Gastrocnemius medialis (tissue), 4 donors: ENCODE results near the gene ZP1. TPM values are rescaled to one million over a fixed set of nuclear protein-coding genes. Genes with fewer than 3 reads are reported as not detected.

ENCODE experiments used
- ATAC-seq, 2 donors: fragments of 150-250 bp; one replicate each; pipeline ENCODE4 v1.9.1; 2016
- DNase-seq, 2 donors: peaks; one replicate each; pipeline ENCODE4 v3.0.0-alpha.2; 2019
- H3K27ac ChIP-seq, 4 donors: fragments of 200-600 bp; sonication (generic); 1 replicate in 1 of 4; 2 replicates in 3 of 4; pipeline ENCODE4 v1.5.1; 2016 to 2018; ENCODE audit warnings: mild to moderate bottlenecking in 2 of 4, moderate library complexity in 1 of 4
- H3K27me3 ChIP-seq, 3 donors: fragments of 200-600 bp; sonication (generic) in 2 of 3; 1 replicate in 1 of 3; 2 replicates in 2 of 3; pipeline versions ENCODE4 v1.5.1 to v1.6.0; 2016 to 2019; ENCODE audit warnings: mild to moderate bottlenecking in 1 of 3, moderate library complexity in 1 of 3
- H3K36me3 ChIP-seq, 2 donors: fragments of 200-600 bp; sonication (generic) in 1 of 2; one replicate each; pipeline ENCODE4 v1.5.1; 2017 to 2018
- H3K4me1 ChIP-seq, 2 donors: fragments of 200-600 bp; sonication (generic) in 1 of 2; one replicate each; pipeline ENCODE4 v1.5.1; 2016 to 2017; ENCODE audit warnings: mild to moderate bottlenecking in 2 of 2
- H3K4me3 ChIP-seq, 4 donors: fragments of 200-600 bp; sonication (generic) in 3 of 4; 1 replicate in 1 of 4; 2 replicates in 3 of 4; pipeline ENCODE4 v1.5.1; 2016 to 2019; ENCODE audit warnings: mild to moderate bottlenecking in 2 of 4
- H3K9me3 ChIP-seq, 3 donors: fragments of 200-600 bp; sonication (generic) in 2 of 3; 1 replicate in 1 of 3; 2 replicates in 2 of 3; pipeline ENCODE4 v1.5.1; 2016 to 2019
- CTCF ChIP-seq, 5 experiments: fragments of 450-650 bp in 3 of 5; fragments of 200-600 bp in 2 of 5; sonication (generic) in 2 of 5; IDR thresholded peaks in 4 of 5; conservative IDR thresholded peaks in 1 of 5; 1 replicate in 4 of 5; 2 replicates in 1 of 5; pipeline ENCODE4 v1.5.1; 2016 to 2019; ENCODE audit warnings: antibody characterized with exemption in 5 of 5, mild to moderate bottlenecking in 3 of 5, moderate library complexity in 3 of 5
- POLR2A ChIP-seq, 2 donors: fragments of 450-650 bp; IDR thresholded peaks; one replicate each; pipeline ENCODE4 v1.6.1; 2017; ENCODE audit warnings: antibody characterized with exemption in 2 of 2, mild to moderate bottlenecking in 2 of 2, moderate library complexity in 2 of 2
- in situ Hi-C, 4 donors: fragments of 200-750 bp; cut with MboI; loops; one replicate each; pipeline versions ENCODE4 v1.15.0 to v1.8.0; 2017; ENCODE audit warnings: low sequenced_read_pairs in 4 of 4
- intact Hi-C: fragments of 100-400 bp; cut with DNase I; formaldehyde crosslinking; loops from one replicate; pipeline ENCODE4 v1.15.1; 2023; ENCODE audit warnings: low total_unique reads
- total RNA-seq, 4 donors: library from RNA; depleted of rRNA; stranded (reverse); fragments of >200 nt; gene quantifications; one replicate each; pipeline versions ENCODE4 v1.1.0 to v1.2.3, GENCODE V29; 2016

ZP1 gene
- total RNA-seq, 4 donors from 2014 or later = not detected

GRCh38 chr11:60872124-60872960 lies 5.0 kb downstream of the ZP1 start:
- peak in 1 of 2 donors; percentile 68 for DNase-seq
- in situ Hi-C loops (no loop called here), intact Hi-C loops (no loop called here)
- Histone ChIP-seq H3K36me3 (no peaks in the 10 kb centered on the region), H3K4me3 (no peak overlapping the region), H3K4me1 (peaks cover 47 to 57% of the 10 kb centered on the region in 2 donors), H3K27ac (peak overlapping the region; percentile 14 to 63 (median 52)), H3K27me3 (no peaks in the 10 kb centered on the region), H3K9me3 (no peaks in the 10 kb centered on the region)
- peak; percentile 45 to 70 for ATAC-seq
- TF ChIP-seq CTCF (IDR thresholded peaks at IDR 0.05 in 4 of 5, conservative IDR thresholded peaks at IDR 0.05 in 1 of 5) (no peak), POLR2A (IDR thresholded peaks at IDR 0.05) (no peak)

- Histone ChIP-seq H3K27ac (peak overlapping the region in 3 of 4 donors; percentile 45 to 54 (median 52)), H3K4me1 (peaks cover 54 to 59% of the 10 kb centered on the region in 2 donors), H3K36me3 (no peaks in the 10 kb centered on the region), H3K9me3 (no peaks in the 10 kb centered on the region), H3K4me3 (no peak overlapping the region), H3K27me3 (no peaks in the 10 kb centered on the region)
- ATAC-seq = peak in 1 of 2 donors; percentile 34
- DNase-seq = peak in 1 of 2 donors; percentile 28
- in situ Hi-C loops = no loop called here
- TF ChIP-seq POLR2A (IDR thresholded peaks at IDR 0.05) = no peak
- TF ChIP-seq CTCF (IDR thresholded peaks at IDR 0.05 in 4 of 5, conservative IDR thresholded peaks at IDR 0.05 in 1 of 5) = no peak
- intact Hi-C loops = no loop called here
Observed at GRCh38 chr11:60872961-60873524, 5.7 kb downstream of the ZP1 start.

GRCh38 chr11:60873533-60873932 lies 6.2 kb downstream of the ZP1 start:
- Histone ChIP-seq H3K4me1 (peaks cover 59 to 64% of the 10 kb centered on the region in 2 donors), H3K9me3 (no peaks in the 10 kb centered on the region), H3K27me3 (no peaks in the 10 kb centered on the region), H3K27ac (peak overlapping the region in 2 of 4 donors; percentile 28 to 54), H3K4me3 (no peak overlapping the region), H3K36me3 (no peaks in the 10 kb centered on the region)
- DNase-seq (no peak), ATAC-seq (no peak)
- no peak for TF ChIP-seq POLR2A (IDR thresholded peaks at IDR 0.05)
- no peak for TF ChIP-seq CTCF (IDR thresholded peaks at IDR 0.05 in 4 of 5, conservative IDR thresholded peaks at IDR 0.05 in 1 of 5)
- in situ Hi-C loops (no loop called here), intact Hi-C loops (no loop called here)

GRCh38 chr11:60874421-60875365 lies 7.4 kb downstream of the ZP1 start:
- Histone ChIP-seq H3K27me3 (no peaks in the 10 kb centered on the region), H3K4me1 (peaks cover 70 to 74% of the 10 kb centered on the region in 2 donors), H3K4me3 (no peak overlapping the region), H3K27ac (peak overlapping the region in 2 of 4 donors; percentile 54 to 78), H3K9me3 (no peaks in the 10 kb centered on the region), H3K36me3 (no peaks in the 10 kb centered on the region)
- intact Hi-C loops = no loop called here
- in situ Hi-C loops = no loop called here
- peak; percentile 30 to 56 for DNase-seq
- ATAC-seq = peak; percentile 33 to 51
- TF ChIP-seq POLR2A (IDR thresholded peaks at IDR 0.05) (no peak), CTCF (IDR thresholded peaks at IDR 0.05 in 4 of 5, conservative IDR thresholded peaks at IDR 0.05 in 1 of 5) (no peak)
